HepG2 (cell line): ENCODE results near the gene PAIP1. TPM values are rescaled to one million over a fixed set of nuclear protein-coding genes. Genes with fewer than 3 reads are reported as not detected.

Experiments used
- BCL3 ChIP-seq: sonication (generic); formaldehyde crosslinking; IDR thresholded peaks from 2 replicates; pipeline ENCODE4 v1.5.1; 2020; ENCODE audit warnings: mild to moderate bottlenecking, missing genetic modification reagents, moderate library complexity
- CCDC6 ChIP-seq: sonication (generic); formaldehyde crosslinking; IDR thresholded peaks from 2 replicates; pipeline ENCODE4 v1.8.1; 2022; ENCODE audit warnings: mild to moderate bottlenecking, missing genetic modification reagents, moderate library complexity
- CENPBD1 ChIP-seq: sonication (generic); formaldehyde crosslinking; IDR thresholded peaks from 2 replicates; pipeline ENCODE4 v1.8.0; 2022; ENCODE audit warnings: missing genetic modification reagents, low read depth, mild to moderate bottlenecking, borderline replicate concordance
- CHD2 ChIP-seq: IDR thresholded peaks from 2 replicates; pipeline ENCODE4 v1.6.1; 2011; ENCODE audit warnings: low read depth, low read length, improper control_type of control experiment
- DMAP1 ChIP-seq: IDR thresholded peaks from 2 replicates; pipeline ENCODE4 v1.6.1; 2016
- EHMT2 ChIP-seq: fragments of 200-600 bp; sonication (generic); IDR thresholded peaks from 2 replicates; pipeline ENCODE4 v1.7.0; 2017; ENCODE audit warnings: antibody characterized with exemption, low read depth, low read length, borderline replicate concordance
- FOSL1 ChIP-seq: sonication (generic); formaldehyde crosslinking; IDR thresholded peaks from 2 replicates; pipeline ENCODE4 v1.9.0; 2021; ENCODE audit warnings: missing genetic modification reagents, borderline replicate concordance
- FOXP1 ChIP-seq, 2 experiments: fragments of 450-650 bp in 1 of 2; IDR thresholded peaks; 2 replicates each; pipeline ENCODE4 v1.6.1; 2017 to 2018; ENCODE audit warnings: antibody characterized with exemption in 1 of 2
- MEIS2 ChIP-seq: sonication (generic); formaldehyde crosslinking; IDR thresholded peaks from 2 replicates; pipeline ENCODE4 v1.9.0; 2021; ENCODE audit warnings: mild to moderate bottlenecking, missing genetic modification reagents
- MLLT10 ChIP-seq: sonication (generic); formaldehyde crosslinking; IDR thresholded peaks from 2 replicates; pipeline ENCODE4 v1.4.0; 2020; ENCODE audit warnings: missing genetic modification reagents
- MTA1 ChIP-seq: sonication (generic); formaldehyde crosslinking; IDR thresholded peaks from 2 replicates; pipeline ENCODE4 v1.4.0; 2020; ENCODE audit warnings: missing genetic modification reagents, mild to moderate bottlenecking, borderline replicate concordance
- MTF2 ChIP-seq: sonication (generic); formaldehyde crosslinking; IDR thresholded peaks from 2 replicates; pipeline ENCODE4 v1.5.0; 2020; ENCODE audit warnings: missing genetic modification reagents, borderline replicate concordance
- MZF1 ChIP-seq: sonication (generic); formaldehyde crosslinking; IDR thresholded peaks from 2 replicates; pipeline ENCODE4 v1.8.1; 2023; ENCODE audit warnings: mild to moderate bottlenecking, missing genetic modification reagents, borderline replicate concordance
- NFE2 ChIP-seq: sonication (generic); formaldehyde crosslinking; IDR thresholded peaks from 2 replicates; pipeline ENCODE4 v1.4.0; 2020; ENCODE audit warnings: missing genetic modification reagents
- NR1H2 ChIP-seq: sonication (generic); formaldehyde crosslinking; IDR thresholded peaks from 2 replicates; pipeline ENCODE4 v1.8.1; 2022; ENCODE audit warnings: low read depth, missing genetic modification reagents, borderline replicate concordance
- RBFOX2 ChIP-seq: fragments of 200-400 bp; formaldehyde crosslinking; IDR thresholded peaks from 2 replicates; pipeline ENCODE4 v1.6.1; 2017; ENCODE audit warnings: low read depth, mild to moderate bottlenecking, low read length
- RXRA ChIP-seq: sonication (generic); formaldehyde crosslinking; IDR thresholded peaks from 2 replicates; pipeline ENCODE4 v1.5.1; 2020; ENCODE audit warnings: missing genetic modification reagents
- SAP130 ChIP-seq: IDR thresholded peaks from 2 replicates; pipeline ENCODE4 v1.6.1; 2016; ENCODE audit warnings: low read depth
- SCMH1 ChIP-seq: sonication (generic); formaldehyde crosslinking; IDR thresholded peaks from 2 replicates; pipeline ENCODE4 v1.9.0; 2021; ENCODE audit warnings: missing genetic modification reagents, mild to moderate bottlenecking, borderline replicate concordance
- SOX5 ChIP-seq: IDR thresholded peaks from 2 replicates; pipeline ENCODE4 v1.6.1; 2016; ENCODE audit warnings: borderline replicate concordance
- THAP7 ChIP-seq: sonication (generic); formaldehyde crosslinking; IDR thresholded peaks from 2 replicates; pipeline ENCODE4 v1.8.1; 2023; ENCODE audit warnings: mild to moderate bottlenecking, missing genetic modification reagents
- TP53 ChIP-seq: sonication (generic); formaldehyde crosslinking; conservative IDR thresholded peaks from 2 replicates; pipeline ENCODE4 v1.4.0; 2020; ENCODE audit warnings: missing genetic modification reagents
- ZFP37 ChIP-seq: sonication (generic); formaldehyde crosslinking; IDR thresholded peaks from 2 replicates; pipeline ENCODE4 v1.4.0; 2020; ENCODE audit warnings: missing genetic modification reagents, borderline replicate concordance
- ZFP41 ChIP-seq: sonication (generic); formaldehyde crosslinking; IDR thresholded peaks from 2 replicates; pipeline ENCODE4 v1.4.0; 2020; ENCODE audit warnings: mild to moderate bottlenecking, missing genetic modification reagents, borderline replicate concordance
- ZFP62 ChIP-seq: sonication (generic); formaldehyde crosslinking; IDR thresholded peaks from 2 replicates; pipeline ENCODE4 v1.4.0; 2020; ENCODE audit warnings: missing genetic modification reagents
- ZNF12 ChIP-seq: sonication (generic); formaldehyde crosslinking; IDR thresholded peaks from 2 replicates; pipeline ENCODE4 v1.5.0; 2020; ENCODE audit warnings: missing genetic modification reagents
- ZNF124 ChIP-seq: sonication (generic); formaldehyde crosslinking; IDR thresholded peaks from 2 replicates; pipeline ENCODE4 v1.4.0; 2020; ENCODE audit warnings: missing genetic modification reagents
- ZNF678 ChIP-seq: sonication (generic); formaldehyde crosslinking; IDR thresholded peaks from 2 replicates; pipeline ENCODE4 v1.4.0; 2020; ENCODE audit warnings: mild to moderate bottlenecking, missing genetic modification reagents
- ZNF737 ChIP-seq: sonication (generic); formaldehyde crosslinking; IDR thresholded peaks from 2 replicates; pipeline ENCODE4 v1.5.0; 2020; ENCODE audit warnings: missing genetic modification reagents, mild to moderate bottlenecking, borderline replicate concordance
- ZNF777 ChIP-seq: sonication (generic); formaldehyde crosslinking; IDR thresholded peaks from 2 replicates; pipeline ENCODE4 v1.4.0; 2020; ENCODE audit warnings: missing genetic modification reagents
- ZNF788 ChIP-seq: sonication (generic); formaldehyde crosslinking; IDR thresholded peaks from 2 replicates; pipeline ENCODE4 v1.5.0; 2020; ENCODE audit warnings: mild to moderate bottlenecking, missing genetic modification reagents, borderline replicate concordance
- ZNF816 ChIP-seq: sonication (generic); formaldehyde crosslinking; IDR thresholded peaks from 2 replicates; pipeline ENCODE4 v1.8.0; 2022; ENCODE audit warnings: missing genetic modification reagents, mild to moderate bottlenecking, borderline replicate concordance
- polyA plus RNA-seq, 8 experiments: library from polyadenylated mRNA; depleted of rRNA in 3 of 8; stranded (reverse) in 7 of 8; unstranded in 1 of 8; fragments of >200 nt; fragmentation: Illumina TruSeq in 4 of 8; extraction: Trizol in 4 of 8; gene quantifications; 2 replicates each; pipeline versions ENCODE4 v1.2.1 to v1.2.3, GENCODE V29; 2011 to 2016; ENCODE audit warnings: low read depth in 4 of 8, missing spikeins in 1 of 8, mixed read lengths in 1 of 8; ENCODE audit not compliant: insufficient read depth in 1 of 8
- total RNA-seq, 5 experiments: library from RNA; depleted of rRNA; stranded (reverse); fragments of >200 nt; fragmentation: Illumina TruSeq; extraction: Trizol; gene quantifications; 2 replicates each; pipeline ENCODE4 v1.2.3, GENCODE V29; 2016; ENCODE audit warnings: low read depth in 1 of 5

The PAIP1 gene
- total and polyA plus RNA-seq, 2 of the 13 experiments (the other 11 are each of a cell fraction or from before 2014, with no cell fraction given): 96.6 to 116 TPM

- peak; percentile 30; the same call in 1 of the 2 replicates for TF ChIP-seq RXRA
- no peak for TF ChIP-seq CCDC6 (CRISPR knock-in tag)
- no peak for TF ChIP-seq SOX5 (CRISPR knock-in tag)
- no peak for TF ChIP-seq ZFP62 (CRISPR knock-in tag)
- TF ChIP-seq SAP130 (CRISPR knock-in tag): 0 out of 2 replicates have a peak, but pooled peaks have one; percentile 8
- TF ChIP-seq NR1H2 (CRISPR knock-in tag): no peak
- TF ChIP-seq MEIS2 (CRISPR knock-in tag): no peak
- no peak for TF ChIP-seq FOXP1 (IDR thresholded peaks at IDR 0.05)
- TF ChIP-seq FOXP1 (CRISPR knock-in tag; IDR thresholded peaks at IDR 0.05): no peak
- TF ChIP-seq TP53: no peak
- TF ChIP-seq ZNF678: 0 out of 2 replicates have a peak, but pooled peaks have one; percentile 37
- TF ChIP-seq ZNF777 (CRISPR knock-in tag): no peak
- no peak for TF ChIP-seq ZNF124 (CRISPR knock-in tag)
- TF ChIP-seq MTF2 (CRISPR knock-in tag): no peak
- TF ChIP-seq CENPBD1: no peak
- no peak for TF ChIP-seq THAP7 (CRISPR knock-in tag)
- no peak for TF ChIP-seq MLLT10
- TF ChIP-seq FOSL1 (CRISPR knock-in tag): no peak
- no peak for TF ChIP-seq SCMH1 (CRISPR knock-in tag)
- no peak for TF ChIP-seq RBFOX2
- peak; percentile 75; the same call in 1 of the 2 replicates for TF ChIP-seq DMAP1
- TF ChIP-seq ZNF788 (CRISPR knock-in tag): no peak
- TF ChIP-seq EHMT2: no peak
- TF ChIP-seq ZNF816 (CRISPR knock-in tag): no peak
- peak; percentile 15; the same call in 1 of the 2 replicates for TF ChIP-seq ZNF12 (CRISPR knock-in tag)
- no peak for TF ChIP-seq MTA1 (CRISPR knock-in tag)
- TF ChIP-seq ZNF737 (CRISPR knock-in tag): no peak
- TF ChIP-seq CHD2: no peak
- no peak for TF ChIP-seq ZFP37 (CRISPR knock-in tag)
- no peak for TF ChIP-seq BCL3 (CRISPR knock-in tag)
- TF ChIP-seq NFE2 (CRISPR knock-in tag): no peak
- TF ChIP-seq ZFP41 (CRISPR knock-in tag): no peak
- TF ChIP-seq MZF1 (CRISPR knock-in tag): no peak
Observed at GRCh38 chr5:43555895-43556606, 826 bp downstream of the PAIP1 start (continued).
